ENCODE measurements around the gene ADGRL3. TPM values are rescaled to one million over a fixed set of nuclear protein-coding genes. Genes with fewer than 3 reads are reported as not detected.

ADGRL3 gene
- total and polyA plus RNA-seq, 4 donors = 0.07 to 1.7 (median 0.82) TPM

GRCh38 chr4:61588621-61589402, 388.7 kb downstream of the ADGRL3 start:
- TF ChIP-seq REST (IDR thresholded peaks at IDR 0.05) (no peak), RXRA (IDR thresholded peaks at IDR 0.05) (no peak), TAF1 (conservative IDR thresholded peaks at IDR 0.05) (no peak), CTCF (IDR thresholded peaks at IDR 0.05; ENCODE audit: low read depth, low read length, missing input control) (no peak), MAX (IDR thresholded peaks at IDR 0.05) (no peak), EGR1 (IDR thresholded peaks at IDR 0.05; ENCODE audit: low read depth in 2 of 2) (no peak), ZBTB33 (IDR thresholded peaks at IDR 0.05) (no peak), GABPA (IDR thresholded peaks at IDR 0.05 in 1 of 2, conservative IDR thresholded peaks at IDR 0.05 in 1 of 2) (no peak), FOXA1 (IDR thresholded peaks at IDR 0.05) (no peak), JUND (IDR thresholded peaks at IDR 0.05) (no peak), ATF3 (IDR thresholded peaks at IDR 0.05) (no peak), NR2F2 (IDR thresholded peaks at IDR 0.05) (no peak)

GRCh38 chr4:61590881-61591280, 390.8 kb downstream of the ADGRL3 start:
- H3K27me3 ChIP-seq (ENCODE audit: control insufficient read depth in 4 of 4, insufficient read depth in 4 of 4, low read length in 3 of 4) = no peaks in the 10 kb centered on the region
- H3K4me3 ChIP-seq (ENCODE audit: low read depth in 1 of 3, low read length in 3 of 3) = no peak overlapping the region
- H3K9me3 ChIP-seq (ENCODE audit: control insufficient read depth in 4 of 4, low read length in 3 of 4) = no peaks in the 10 kb centered on the region
- no peaks in the 10 kb centered on the region for H3K36me3 ChIP-seq (ENCODE audit: control insufficient read depth in 4 of 4, insufficient read depth in 3 of 4, low read depth in 1 of 4, low read length in 3 of 4)
- no peaks in the 10 kb centered on the region for H3K4me1 ChIP-seq (ENCODE audit: control insufficient read depth in 4 of 4, insufficient read depth in 4 of 4, low read length in 3 of 4)
- 82% methylated on average over 5 of the region's 5 CpGs for WGBS
- no peak overlapping the region for H3K9ac ChIP-seq (ENCODE audit: low read depth in 1 of 2, low read length in 2 of 2)
- no peak for DNase-seq (ENCODE audit: low spot score)
- no peak overlapping the region for H3K27ac ChIP-seq (ENCODE audit: low read depth in 1 of 2, low read length in 2 of 2)
- TF ChIP-seq MAX (IDR thresholded peaks at IDR 0.05) = no peak
- TF ChIP-seq JUND (IDR thresholded peaks at IDR 0.05) = no peak
- TF ChIP-seq ZBTB33 (IDR thresholded peaks at IDR 0.05) = no peak
- no peak for TF ChIP-seq ATF3 (IDR thresholded peaks at IDR 0.05)

More at GRCh38 chr4:61588621-61589402, 388.7 kb downstream of the ADGRL3 start:
- Histone ChIP-seq H3K27me3 (ENCODE audit: control insufficient read depth in 4 of 4, insufficient read depth in 4 of 4, low read length in 3 of 4) (no peaks in the 10 kb centered on the region), H3K4me1 (ENCODE audit: control insufficient read depth in 4 of 4, insufficient read depth in 4 of 4, low read length in 3 of 4) (no peaks in the 10 kb centered on the region), H3K27ac (ENCODE audit: low read depth in 1 of 2, low read length in 2 of 2) (no peak overlapping the region), H3K9ac (ENCODE audit: low read depth in 1 of 2, low read length in 2 of 2) (no peak overlapping the region), H3K4me3 (ENCODE audit: low read depth in 1 of 3, low read length in 3 of 3) (no peak overlapping the region), H3K36me3 (ENCODE audit: control insufficient read depth in 4 of 4, insufficient read depth in 3 of 4, low read depth in 1 of 4, low read length in 3 of 4) (no peaks in the 10 kb centered on the region), H3K9me3 (ENCODE audit: control insufficient read depth in 4 of 4, low read length in 3 of 4) (no peaks in the 10 kb centered on the region)
- no peak for DNase-seq (ENCODE audit: low spot score)
- WGBS = 81% methylated on average over 5 of the region's 5 CpGs

Data from liver (tissue), 9 donors.